SU-DHL-6 (cell line): ENCODE measurements around the gene FBXW8.

Experiments
- H2AFZ ChIP-seq: fragments of 200-600 bp; sonication (generic); 2 replicates; pipeline ENCODE4 v1.6.1; 2014; ENCODE audit warnings: low read depth, mild to moderate bottlenecking, moderate library complexity, mixed read lengths, antibody characterized with exemption, low read length; ENCODE audit not compliant: severe bottlenecking
- H3F3A ChIP-seq: fragments of 200-600 bp; shearing (Covaris generic); 2 replicates; pipeline ENCODE4 v1.6.0; 2016; ENCODE audit warnings: antibody characterized with exemption, mild to moderate bottlenecking; ENCODE audit not compliant: insufficient read depth
- H3K27ac ChIP-seq: fragments of 200-600 bp; sonication (generic); 2 replicates; pipeline ENCODE4 v1.5.1; 2016; ENCODE audit warnings: low read depth, mild to moderate bottlenecking, low read length, moderate library complexity, mixed read lengths
- H3K27me3 ChIP-seq: fragments of 200-600 bp; sonication (generic), shearing (Covaris generic); 2 replicates; pipeline ENCODE4 v1.6.0; 2014; ENCODE audit warnings: mild to moderate bottlenecking, low read length
- H3K36me3 ChIP-seq: fragments of 200-600 bp; sonication (generic); 2 replicates; pipeline ENCODE4 v1.6.1; 2014; ENCODE audit warnings: mild to moderate bottlenecking, low read length, mixed read lengths
- H3K4me2 ChIP-seq: fragments of 300-600, 200-600 bp; shearing (Covaris generic), sonication (generic); 2 replicates; pipeline ENCODE4 v1.6.0; 2014; ENCODE audit warnings: low read length, low read depth, mild to moderate bottlenecking; ENCODE audit not compliant: poor library complexity, severe bottlenecking
- H3K4me3 ChIP-seq: fragments of 200-600 bp; sonication (generic); 2 replicates; pipeline ENCODE4 v1.5.1; 2014; ENCODE audit warnings: antibody characterized with exemption, low read length, mild to moderate bottlenecking, mixed read lengths; ENCODE audit not compliant: insufficient read depth, poor library complexity, severe bottlenecking
- H3K79me2 ChIP-seq: fragments of 200-600 bp; sonication (generic); 2 replicates; pipeline ENCODE4 v1.6.1; 2014; ENCODE audit warnings: mild to moderate bottlenecking, low read length, moderate library complexity; ENCODE audit not compliant: insufficient read depth
- H3K9ac ChIP-seq: fragments of 200-600 bp; sonication (generic); 2 replicates; pipeline ENCODE4 v1.7.0; 2014; ENCODE audit warnings: mild to moderate bottlenecking, low read length
- H3K9me2 ChIP-seq: fragments of 200-600 bp; sonication (generic); replicated peaks from 2 replicates; pipeline ENCODE4 v1.6.1; 2014; ENCODE audit warnings: low read length; ENCODE audit not compliant: insufficient read depth
- H3K9me3 ChIP-seq: fragments of 200-600 bp; sonication (generic); 2 replicates; pipeline ENCODE4 v1.6.1; 2014; ENCODE audit warnings: low read length, mixed read lengths; ENCODE audit not compliant: insufficient read depth
- H4K20me1 ChIP-seq: fragments of 200-600 bp; sonication (generic); 2 replicates; pipeline ENCODE4 v1.6.1; 2014; ENCODE audit warnings: low read depth, mild to moderate bottlenecking, antibody characterized with exemption, low read length, moderate library complexity, mixed read lengths
- EZH2phosphoT487 ChIP-seq: fragments of 200-600 bp; sonication (generic), shearing (Covaris generic); conservative IDR thresholded peaks from 2 replicates; pipeline ENCODE4 v1.6.1; 2018; ENCODE audit warnings: mild to moderate bottlenecking, antibody characterized with exemption, low read length, moderate library complexity, mixed read lengths
- TF ChIP-seq, protein P1 (sequence below): fragments of 200-600 bp; sonication (generic); IDR thresholded peaks from one replicate; pipeline ENCODE4 v1.5.1; 2017; ENCODE audit warnings: antibody characterized with exemption, mild to moderate bottlenecking, low read length, moderate library complexity; ENCODE audit not compliant: insufficient read depth, poor library complexity, severe bottlenecking

FBXW8 gene

DNA sequence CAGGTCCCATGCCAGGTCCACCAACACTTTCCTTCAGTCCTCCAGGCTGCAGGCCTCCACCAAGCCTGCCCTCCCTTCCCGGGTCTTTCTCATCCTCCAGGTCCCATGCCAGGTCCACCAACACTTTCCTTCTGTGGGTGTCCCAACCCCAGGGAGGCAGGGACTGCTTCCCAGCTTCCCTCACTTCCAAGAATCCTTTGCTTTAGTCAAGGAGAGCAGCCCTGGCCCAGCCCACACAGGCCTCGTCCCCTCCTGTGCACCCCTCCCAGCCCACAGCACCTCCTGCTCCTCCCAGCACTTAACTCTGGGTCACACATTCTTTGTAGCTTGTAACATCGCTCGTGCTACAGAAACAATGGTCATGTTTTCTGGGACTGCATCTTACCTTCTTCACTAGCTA lies 115.6 kb downstream of the FBXW8 start:
- H3K27ac ChIP-seq, result no peak overlapping the region
- H3K9me3 ChIP-seq, result no peaks in the 10 kb centered on the region
- H2AFZ ChIP-seq, result no peak overlapping the region
- no peak overlapping the region for H3K4me3 ChIP-seq
- no peaks in the 10 kb centered on the region for H3K79me2 ChIP-seq
- H3F3A ChIP-seq, result 0 out of 2 replicates have a peak, but pooled peaks cover 3% of the 10 kb centered on the region
- H3K9me2 ChIP-seq, result no peaks in the 10 kb centered on the region
- no peak overlapping the region for H3K4me2 ChIP-seq
- TF ChIP-seq EZH2phosphoT487, result no peak
- TF ChIP-seq, protein P1, sequence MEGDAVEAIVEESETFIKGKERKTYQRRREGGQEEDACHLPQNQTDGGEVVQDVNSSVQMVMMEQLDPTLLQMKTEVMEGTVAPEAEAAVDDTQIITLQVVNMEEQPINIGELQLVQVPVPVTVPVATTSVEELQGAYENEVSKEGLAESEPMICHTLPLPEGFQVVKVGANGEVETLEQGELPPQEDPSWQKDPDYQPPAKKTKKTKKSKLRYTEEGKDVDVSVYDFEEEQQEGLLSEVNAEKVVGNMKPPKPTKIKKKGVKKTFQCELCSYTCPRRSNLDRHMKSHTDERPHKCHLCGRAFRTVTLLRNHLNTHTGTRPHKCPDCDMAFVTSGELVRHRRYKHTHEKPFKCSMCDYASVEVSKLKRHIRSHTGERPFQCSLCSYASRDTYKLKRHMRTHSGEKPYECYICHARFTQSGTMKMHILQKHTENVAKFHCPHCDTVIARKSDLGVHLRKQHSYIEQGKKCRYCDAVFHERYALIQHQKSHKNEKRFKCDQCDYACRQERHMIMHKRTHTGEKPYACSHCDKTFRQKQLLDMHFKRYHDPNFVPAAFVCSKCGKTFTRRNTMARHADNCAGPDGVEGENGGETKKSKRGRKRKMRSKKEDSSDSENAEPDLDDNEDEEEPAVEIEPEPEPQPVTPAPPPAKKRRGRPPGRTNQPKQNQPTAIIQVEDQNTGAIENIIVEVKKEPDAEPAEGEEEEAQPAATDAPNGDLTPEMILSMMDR, result no peak
- H3K27me3 ChIP-seq, result no peaks in the 10 kb centered on the region
- peaks cover 3% of the 10 kb centered on the region; the same call in 1 of the 2 replicates for H3K36me3 ChIP-seq
- no peaks in the 10 kb centered on the region for H4K20me1 ChIP-seq
- no peak overlapping the region for H3K9ac ChIP-seq

DNA sequence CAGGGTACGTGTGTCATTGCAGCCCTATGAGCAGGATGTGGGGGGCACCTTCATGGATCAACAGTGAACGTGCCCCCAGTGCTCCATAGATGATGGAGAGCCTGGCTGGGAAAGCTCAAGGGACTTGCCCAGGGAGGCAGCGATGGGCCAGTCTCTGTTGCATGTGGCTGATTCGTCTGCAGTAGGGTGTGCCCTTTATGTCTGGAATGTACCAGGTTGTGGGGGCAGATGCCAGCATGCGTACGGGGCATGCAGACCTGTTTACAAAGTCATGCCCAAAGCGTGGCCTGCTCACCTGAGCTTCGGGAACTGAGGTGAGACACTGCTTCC lies 116.1 kb downstream of the FBXW8 start:
- Histone ChIP-seq H3K27me3 (no peaks in the 10 kb centered on the region), H3K9me2 (no peaks in the 10 kb centered on the region), H3K4me2 (no peak overlapping the region), H2AFZ (no peak overlapping the region), H3K36me3 (peaks cover 3% of the 10 kb centered on the region; the same call in 1 of the 2 replicates), H4K20me1 (no peaks in the 10 kb centered on the region), H3K9me3 (no peaks in the 10 kb centered on the region), H3K27ac (no peak overlapping the region), H3K9ac (no peak overlapping the region), H3K79me2 (no peaks in the 10 kb centered on the region), H3K4me3 (no peak overlapping the region), H3F3A (0 out of 2 replicates have a peak, but pooled peaks cover 3% of the 10 kb centered on the region)
- TF ChIP-seq, protein P1, result no peak
- no peak for TF ChIP-seq EZH2phosphoT487

DNA sequence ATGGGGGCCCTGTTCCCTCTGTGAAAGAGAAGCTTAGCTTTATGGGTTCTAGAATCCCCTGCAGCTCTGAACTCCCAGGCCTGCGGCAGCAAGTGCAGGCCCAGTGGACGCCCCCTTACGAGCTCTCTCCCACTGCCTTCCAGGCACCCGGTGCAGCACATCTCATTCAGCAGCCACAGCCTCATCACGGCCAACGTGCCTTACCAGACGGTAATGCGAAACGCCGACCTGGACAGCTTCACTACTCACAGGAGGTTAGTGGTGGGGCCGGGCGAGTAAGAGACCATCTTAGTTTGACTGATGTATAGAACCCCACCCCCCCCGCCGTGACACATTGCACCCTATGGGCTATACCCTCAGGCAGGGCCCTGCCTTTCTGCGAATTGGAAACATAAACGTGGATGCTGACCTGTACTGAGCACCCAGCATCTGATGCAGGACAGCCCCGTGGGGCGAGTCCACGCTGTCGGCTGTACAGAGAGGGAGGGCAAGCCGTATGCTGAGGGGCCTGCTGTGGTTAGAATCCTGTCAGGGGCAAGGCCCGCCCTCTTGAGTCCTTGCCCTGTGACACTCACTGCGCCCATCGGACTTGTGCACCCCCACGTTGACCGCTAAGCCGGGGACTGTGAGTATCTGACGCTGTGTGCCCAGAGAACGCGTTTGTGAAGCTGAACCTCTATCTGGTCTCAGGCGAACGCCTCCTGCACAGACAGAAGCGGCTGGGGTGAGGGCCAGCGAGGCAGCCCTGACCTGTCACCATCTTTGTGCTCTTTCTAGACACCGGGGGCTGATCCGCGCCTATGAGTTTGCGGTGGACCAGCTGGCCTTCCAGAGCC lies 116.7 kb downstream of the FBXW8 start:
- H3K79me2 ChIP-seq, result no peaks in the 10 kb centered on the region
- H3K36me3 ChIP-seq, result peaks cover 3% of the 10 kb centered on the region; the same call in 1 of the 2 replicates
- no peaks in the 10 kb centered on the region for H3K9me2 ChIP-seq
- no peak for TF ChIP-seq EZH2phosphoT487
- TF ChIP-seq, protein P1, result no peak
- no peaks in the 10 kb centered on the region for H3K9me3 ChIP-seq
- no peaks in the 10 kb centered on the region for H4K20me1 ChIP-seq
- 0 out of 2 replicates have a peak, but pooled peaks cover 3% of the 10 kb centered on the region for H3F3A ChIP-seq
- H3K4me2 ChIP-seq, result no peak overlapping the region
- H3K27me3 ChIP-seq, result no peaks in the 10 kb centered on the region
- no peak overlapping the region for H3K4me3 ChIP-seq
- no peak overlapping the region for H3K27ac ChIP-seq
- H2AFZ ChIP-seq, result no peak overlapping the region
- no peak overlapping the region for H3K9ac ChIP-seq
